Activated CD4-positive, alpha-beta memory T cell treated with anti-CD3 and anti-CD28 coated beads for 36 hours (primary cell): Measurements from ENCODE around the gene LIN7B. TPM values are rescaled to one million over a fixed set of nuclear protein-coding genes. Genes with fewer than 3 reads are reported as not detected.
A peak's percentile ranks its signal among the peaks of the same experiment; 100 is the strongest.
"Not testable (repeated sequence)": the region's sequence is repeated elsewhere in the genome, so short reads cannot be mapped to it uniquely, and the experiment has no call there.

Experiments used
- CTCF ChIA-PET: fragments of 350-600 bp; sonication (Branson Sonifier 250); formaldehyde crosslinking; loops from one replicate; lab custom pipeline; 2021; ENCODE audit warnings: antibody characterized with exemption, inconsistent platforms; lab: Charles Lee
- POLR2A ChIA-PET: fragments of 350-600 bp; sonication (Branson Sonifier 250); formaldehyde crosslinking; loops from one replicate; lab custom pipeline; 2021; ENCODE audit warnings: antibody characterized with exemption; lab: Charles Lee
- DNase-seq: peaks from one replicate; pipeline ENCODE4 v3.0.0-alpha.2; 2020
- H3K27ac Mint-ChIP-seq: one replicate; pipeline ENCODE4 v1.8.0; 2021; ENCODE audit warnings: mixed read lengths
- H3K27me3 Mint-ChIP-seq: one replicate; pipeline ENCODE4 v1.8.0; 2021; ENCODE audit warnings: mixed read lengths
- H3K36me3 Mint-ChIP-seq: one replicate; pipeline ENCODE4 v1.8.0; 2021; ENCODE audit warnings: mixed read lengths
- H3K4me1 Mint-ChIP-seq: one replicate; pipeline ENCODE4 v1.8.0; 2021; ENCODE audit warnings: low read depth, mixed read lengths
- H3K4me3 Mint-ChIP-seq: one replicate; pipeline ENCODE4 v1.8.0; 2021; ENCODE audit warnings: mild to moderate bottlenecking, mixed read lengths
- H3K9me3 Mint-ChIP-seq: one replicate; pipeline ENCODE4 v1.8.0; 2021; ENCODE audit warnings: mixed read lengths
- intact Hi-C: fragments of 100-400 bp; cut with micrococcal nuclease; formaldehyde crosslinking; loops from one replicate; pipeline ENCODE4 v1.15.1; 2023
- total RNA-seq, 2 experiments: library from RNA; stranded (reverse); gene quantifications; one replicate each; pipeline ENCODE4 v1.2.3, GENCODE V29; 2021

Gene LIN7B
- total RNA-seq, 2 experiments from 2014 or later, result 5.1 to 5.6 TPM

DNA sequence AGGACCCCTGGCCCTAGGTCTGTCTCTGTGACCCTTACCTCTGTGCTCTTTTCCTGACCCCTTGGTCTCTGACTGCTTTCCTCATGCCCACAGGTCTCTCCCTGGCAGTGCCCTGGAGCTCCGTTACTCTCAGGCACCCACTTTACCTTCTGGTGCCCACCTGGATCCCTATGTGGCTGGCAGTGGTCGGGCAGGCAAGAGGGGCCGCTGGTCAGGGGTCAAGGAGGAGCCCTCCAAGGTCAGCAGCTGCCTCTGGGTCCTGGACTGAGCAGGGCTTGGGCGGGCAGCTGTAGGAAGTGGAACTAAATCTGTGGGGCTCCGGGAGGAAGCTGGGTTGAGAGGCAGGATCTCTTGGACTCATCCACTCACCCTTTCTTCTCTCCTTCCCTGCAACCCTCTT lies 21.5 kb downstream of the LIN7B start:
- Mint-ChIP-seq H3K9me3 (no peaks in the 10 kb centered on the region), H3K36me3 (no peaks in the 10 kb centered on the region), H3K4me1 (peaks cover 9% of the 10 kb centered on the region), H3K27ac (no peak overlapping the region), H3K27me3 (peaks cover 2% of the 10 kb centered on the region), H3K4me3 (no peak overlapping the region)
- intact Hi-C loops, result no loop called here
- POLR2A ChIA-PET, result no interaction called here
- DNase-seq, result no peak
- CTCF ChIA-PET, result interaction anchor here (0.9 to 2.3 kb wide), 4 partner anchors 9 to 63 kb away, joined by 3 to 9 read pairs (median 4); no protein-coding TSS in a partner anchor

DNA sequence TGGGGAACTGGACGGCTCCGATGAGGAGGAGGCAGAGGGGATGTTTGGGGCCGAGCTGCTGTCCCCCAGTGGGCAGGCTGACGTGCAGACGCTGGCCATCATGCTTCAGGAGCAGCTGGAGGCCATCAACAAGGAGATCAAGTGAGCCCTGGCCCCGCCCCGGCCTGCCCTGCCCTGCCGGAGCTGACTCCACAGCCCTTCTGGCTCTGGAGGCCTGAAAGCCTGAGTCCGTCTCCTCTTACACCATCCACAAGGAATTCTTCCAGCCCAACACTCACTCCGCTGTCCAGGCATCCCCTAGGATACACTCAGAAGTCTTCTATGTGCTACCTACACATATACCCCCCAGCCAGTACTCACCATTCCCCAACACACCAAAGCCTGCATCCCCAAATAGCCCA lies 22.6 kb downstream of the LIN7B start:
- no peaks in the 10 kb centered on the region for H3K9me3 Mint-ChIP-seq
- POLR2A ChIA-PET, result no interaction called here
- H3K4me1 Mint-ChIP-seq, result peaks cover 9% of the 10 kb centered on the region
- no peak overlapping the region for H3K27ac Mint-ChIP-seq
- no peak overlapping the region for H3K4me3 Mint-ChIP-seq
- peaks cover 5% of the 10 kb centered on the region for H3K27me3 Mint-ChIP-seq
- no peaks in the 10 kb centered on the region for H3K36me3 Mint-ChIP-seq
- DNase-seq, result no peak
- CTCF ChIA-PET, result interaction anchor here (1.0 kb wide), 1 partner anchor 8 kb away, joined by 3 read pairs; no protein-coding TSS in a partner anchor
- intact Hi-C loops, result no loop called here

DNA sequence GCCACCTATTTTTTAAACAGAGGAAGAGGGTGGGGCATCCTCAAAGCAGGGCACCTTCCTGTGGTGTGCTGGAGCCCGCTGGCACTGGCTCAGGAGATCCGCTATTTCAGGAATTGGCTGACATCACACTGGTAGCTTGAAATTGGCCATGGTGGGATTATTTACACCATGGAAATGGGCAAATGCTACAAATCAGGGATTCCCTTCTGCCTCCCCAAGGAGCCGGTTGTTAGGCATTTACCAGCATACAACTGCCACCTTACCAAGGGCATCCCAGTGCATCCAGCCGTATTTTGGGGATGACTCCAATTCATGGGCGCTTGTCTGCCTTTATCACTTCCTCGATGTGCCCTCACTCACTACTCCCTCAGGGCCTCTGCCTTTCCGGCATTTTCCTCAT lies 26.8 kb downstream of the LIN7B start:
- Mint-ChIP-seq H3K4me3 (no peak overlapping the region), H3K9me3 (no peaks in the 10 kb centered on the region), H3K27me3 (peaks cover 15% of the 10 kb centered on the region), H3K36me3 (no peaks in the 10 kb centered on the region), H3K4me1 (peaks cover 11% of the 10 kb centered on the region), H3K27ac (no peak overlapping the region)
- CTCF ChIA-PET, result no interaction called here
- POLR2A ChIA-PET, result no interaction called here
- intact Hi-C loops, result no loop called here
- DNase-seq, result no peak

- Mint-ChIP-seq H3K36me3 (no peaks in the 10 kb centered on the region), H3K27ac (no peak overlapping the region), H3K9me3 (no peaks in the 10 kb centered on the region), H3K27me3 (peaks cover 17% of the 10 kb centered on the region), H3K4me3 (no peak overlapping the region), H3K4me1 (peaks cover 11% of the 10 kb centered on the region)
- CTCF ChIA-PET, result interaction anchor here (0.8 kb wide), 1 partner anchor 43 kb away, joined by 3 read pairs; no protein-coding TSS in a partner anchor
- DNase-seq, result no peak
- POLR2A ChIA-PET, result no interaction called here
- intact Hi-C loops, result no loop called here
Measured at GRCh38 chr19:49141352-49141751, 27.2 kb downstream of the LIN7B start.

GRCh38 chr19:49142866-49143335 lies 28.7 kb downstream of the LIN7B start:
- intact Hi-C loops, result no loop called here
- ChIA-PET CTCF (interaction anchor here (0.8 to 1.3 kb wide), 3 partner anchors 45 to 67 kb away, joined by 3 to 4 read pairs (median 3); no protein-coding TSS in a partner anchor), POLR2A (interaction anchor here (0.7 kb wide), 1 partner anchor 311 kb away, joined by 3 read pairs; no protein-coding TSS in a partner anchor)
- no peaks in the 10 kb centered on the region for H3K36me3 Mint-ChIP-seq
- H3K4me3 Mint-ChIP-seq, result peak overlapping the region; percentile 57
- peaks cover 11% of the 10 kb centered on the region for H3K4me1 Mint-ChIP-seq
- peaks cover 23% of the 10 kb centered on the region for H3K27me3 Mint-ChIP-seq
- DNase-seq, result peak; percentile 85
- H3K9me3 Mint-ChIP-seq, result no peaks in the 10 kb centered on the region
- H3K27ac Mint-ChIP-seq, result no peak overlapping the region

DNA sequence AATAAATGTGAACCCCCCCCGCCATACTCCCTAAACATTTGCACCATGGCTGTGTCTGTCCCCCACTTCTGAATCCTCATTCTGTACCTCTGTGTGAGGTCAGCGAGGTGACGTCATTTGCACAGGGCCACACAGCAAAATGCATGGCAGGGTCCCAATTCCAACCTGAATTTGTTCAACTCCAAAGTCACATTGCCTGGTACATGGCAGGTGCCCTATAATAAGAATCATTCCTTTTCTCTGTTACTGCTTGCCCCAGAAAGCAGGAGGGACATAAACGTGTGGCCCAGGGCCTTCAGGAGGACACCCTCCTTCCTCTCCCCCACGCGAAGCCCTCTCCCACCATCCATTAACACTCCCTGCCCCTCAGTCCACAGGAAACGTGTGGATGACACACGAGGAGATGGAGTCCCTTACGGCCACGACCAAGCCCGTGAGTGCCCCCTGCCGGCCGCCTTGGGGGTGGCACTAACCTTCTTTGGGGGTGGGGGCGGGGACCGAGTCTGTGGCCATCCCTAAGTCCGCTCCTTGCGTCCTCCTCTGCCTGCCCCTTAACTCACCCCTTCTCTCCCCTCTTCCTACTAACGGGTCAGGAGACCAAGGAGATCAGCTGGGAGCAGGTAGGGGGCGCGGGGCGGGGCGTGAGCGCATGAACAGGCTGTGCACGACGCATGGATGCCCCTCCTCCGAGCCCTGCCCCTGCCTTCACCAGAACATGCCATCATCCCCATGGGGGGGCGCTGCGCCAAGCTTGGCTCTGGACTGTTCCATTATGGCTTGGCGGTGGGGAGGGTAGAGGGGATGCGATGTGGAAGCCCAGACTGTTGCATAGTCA lies 31.6 kb downstream of the LIN7B start:
- POLR2A ChIA-PET, result interaction anchor here (0.9 kb wide), 1 partner anchor 18 kb away, joined by 3 read pairs; no protein-coding TSS in a partner anchor
- CTCF ChIA-PET, result interaction anchor here (0.6 to 6.8 kb wide), 22 partner anchors 10 to 878 kb away, joined by 3 to 56 read pairs (median 4); partner anchors contain the start of genes GYS1, KCNA7, LIN7B and PPFIA3
- H3K9me3 Mint-ChIP-seq, result no peaks in the 10 kb centered on the region
- no peaks in the 10 kb centered on the region for H3K36me3 Mint-ChIP-seq
- DNase-seq, result peak; percentile 88
- H3K4me1 Mint-ChIP-seq, result peaks cover 30% of the 10 kb centered on the region
- H3K4me3 Mint-ChIP-seq, result peak overlapping the region; percentile 30
- H3K27ac Mint-ChIP-seq, result no peak overlapping the region
- peaks cover 47% of the 10 kb centered on the region for H3K27me3 Mint-ChIP-seq
- intact Hi-C loops, result loop anchor here (1.0 to 2.0 kb wide), 2 partner anchors 48 to 71 kb away; no protein-coding TSS in a partner anchor

DNA sequence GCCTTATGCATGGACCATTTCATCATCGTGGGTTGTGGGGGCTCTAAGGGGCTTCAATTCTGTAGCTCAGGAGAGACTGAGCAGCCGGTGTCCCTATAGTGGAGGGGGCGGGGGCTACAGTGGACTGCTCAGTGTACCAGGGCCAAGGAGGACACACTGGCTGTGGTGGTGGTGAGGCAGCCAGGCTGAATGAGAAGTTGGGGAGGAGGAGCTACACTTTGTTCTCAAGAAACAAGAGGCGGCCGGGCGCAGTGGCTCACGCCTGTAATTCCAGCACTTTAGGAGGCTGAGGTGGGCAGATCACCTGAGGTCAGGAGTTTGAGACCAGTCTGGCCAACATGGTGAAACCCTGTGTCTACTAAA lies 32.2 kb downstream of the LIN7B start:
- H3K9me3 Mint-ChIP-seq, H3K36me3 Mint-ChIP-seq, H3K27ac Mint-ChIP-seq, DNase-seq, H3K4me3 Mint-ChIP-seq: not testable (repeated sequence)
- peaks cover 31% of the 10 kb centered on the region for H3K4me1 Mint-ChIP-seq
- POLR2A ChIA-PET, result interaction anchor here (0.9 kb wide), 1 partner anchor 18 kb away, joined by 3 read pairs; no protein-coding TSS in a partner anchor
- CTCF ChIA-PET, result interaction anchor here (0.6 to 6.8 kb wide), 20 partner anchors 9 to 877 kb away, joined by 3 to 56 read pairs (median 4); partner anchors contain the start of genes GYS1, KCNA7, LIN7B and PPFIA3
- peaks cover 50% of the 10 kb centered on the region for H3K27me3 Mint-ChIP-seq
- intact Hi-C loops, result loop anchor here (1.0 to 2.0 kb wide), 2 partner anchors 49 to 72 kb away; no protein-coding TSS in a partner anchor

- H3K4me3 Mint-ChIP-seq, result no peak overlapping the region
- intact Hi-C loops, result loop anchor here (2.0 kb wide), 1 partner anchor 29 kb away; the partner anchor contains the start of genes C19orf73 and PPFIA3
- peaks cover 56% of the 10 kb centered on the region for H3K27me3 Mint-ChIP-seq
Measured at GRCh38 chr19:49148044-49148682, 34.0 kb downstream of the LIN7B start.

GRCh38 chr19:49148784-49149651 lies 34.8 kb downstream of the LIN7B start:
- CTCF ChIA-PET, result interaction anchor here (1.0 to 6.8 kb wide), 5 partner anchors 19 to 182 kb away, joined by 3 to 56 read pairs (median 4); partner anchors contain the start of gene LIN7B
- POLR2A ChIA-PET, result no interaction called here
- intact Hi-C loops, result loop anchor here (2.0 kb wide), 1 partner anchor 30 kb away; the partner anchor contains the start of genes C19orf73 and PPFIA3

More at GRCh38 chr19:49148044-49148682, 34.0 kb downstream of the LIN7B start:
- ChIA-PET POLR2A (interaction anchor here (0.6 kb wide), 1 partner anchor 352 kb away, joined by 3 read pairs; no protein-coding TSS in a partner anchor), CTCF (interaction anchor here (1.0 to 6.8 kb wide), 7 partner anchors 15 to 181 kb away, joined by 3 to 56 read pairs (median 4); partner anchors contain the start of gene LIN7B)
- H3K9me3 Mint-ChIP-seq, result no peaks in the 10 kb centered on the region
- DNase-seq, result no peak
- H3K36me3 Mint-ChIP-seq, result no peaks in the 10 kb centered on the region
- H3K27ac Mint-ChIP-seq, result no peak overlapping the region
- H3K4me1 Mint-ChIP-seq, result peaks cover 28% of the 10 kb centered on the region

GRCh38 chr19:49149652-49150105 lies 35.5 kb downstream of the LIN7B start:
- intact Hi-C loops, result loop anchor here (2.0 kb wide), 1 partner anchor 31 kb away; the partner anchor contains the start of genes C19orf73 and PPFIA3
- POLR2A ChIA-PET, result no interaction called here
- H3K4me1 Mint-ChIP-seq, result peaks cover 28% of the 10 kb centered on the region

More at GRCh38 chr19:49148784-49149651, 34.8 kb downstream of the LIN7B start:
- H3K9me3 Mint-ChIP-seq, result no peaks in the 10 kb centered on the region
- peak; percentile 90 for DNase-seq
- peak overlapping the region; percentile 46 for H3K4me3 Mint-ChIP-seq
- no peaks in the 10 kb centered on the region for H3K36me3 Mint-ChIP-seq
- H3K27me3 Mint-ChIP-seq, result peaks cover 62% of the 10 kb centered on the region
- H3K4me1 Mint-ChIP-seq, result peaks cover 28% of the 10 kb centered on the region
- no peak overlapping the region for H3K27ac Mint-ChIP-seq

More at GRCh38 chr19:49149652-49150105, 35.5 kb downstream of the LIN7B start:
- Mint-ChIP-seq H3K27me3 (peaks cover 68% of the 10 kb centered on the region), H3K4me3 (peak overlapping the region; percentile 71), H3K36me3 (no peaks in the 10 kb centered on the region), H3K27ac (no peak overlapping the region), H3K9me3 (no peaks in the 10 kb centered on the region)
- DNase-seq, result peak; percentile 22
- CTCF ChIA-PET, result interaction anchor here (1.2 to 6.8 kb wide), 4 partner anchors 20 to 52 kb away, joined by 3 to 56 read pairs (median 6); no protein-coding TSS in a partner anchor
